Measurements from ENCODE around the gene NBEA.
"Not testable (repeated sequence)": the region's sequence is repeated elsewhere in the genome, so short reads cannot be mapped to it uniquely, and the experiment has no call there.

NBEA gene

DNA sequence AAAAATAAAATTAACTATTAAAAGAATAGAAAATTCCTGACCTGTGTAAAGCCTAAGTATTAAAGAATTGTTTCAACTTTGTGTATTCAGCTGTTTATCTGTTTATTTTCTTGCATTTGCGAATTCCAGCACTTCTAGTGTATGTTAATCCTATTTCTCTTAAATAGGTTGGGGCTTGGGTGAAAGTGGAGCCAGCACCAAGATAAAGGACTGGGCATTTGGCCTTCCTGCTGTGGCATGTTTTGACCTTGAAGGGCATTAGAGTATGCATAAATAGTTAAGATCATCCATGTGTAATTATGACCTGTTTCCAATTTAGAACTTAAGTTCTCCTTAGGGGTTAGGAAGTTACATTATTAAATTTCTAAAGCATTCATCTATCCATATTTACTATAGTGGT lies 151.3 kb downstream of the NBEA start:
- no peak for DNase-seq

DNA sequence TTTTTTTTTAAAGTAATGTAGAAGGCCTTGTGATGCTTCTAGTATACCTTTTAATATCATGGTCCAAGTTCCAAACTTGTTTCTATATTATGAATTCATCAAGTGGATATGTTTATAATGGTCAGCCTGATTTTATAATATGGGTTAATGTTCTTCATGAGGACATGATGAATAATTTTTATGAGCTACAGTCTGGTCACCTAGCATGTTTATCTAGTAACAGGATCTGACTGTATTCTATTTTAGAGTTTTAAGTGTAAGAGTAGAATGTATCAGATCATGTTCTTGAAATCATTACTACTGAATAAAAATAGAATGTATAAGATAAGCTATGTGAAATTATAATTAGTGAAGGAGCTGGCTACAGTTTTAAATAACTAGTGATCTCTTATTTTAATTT lies 164.7 kb downstream of the NBEA start:
- DNase-seq, result not testable (repeated sequence)

GRCh38 chr13:35107535-35107934 lies 165.5 kb downstream of the NBEA start:
- DNase-seq, result no peak

DNA sequence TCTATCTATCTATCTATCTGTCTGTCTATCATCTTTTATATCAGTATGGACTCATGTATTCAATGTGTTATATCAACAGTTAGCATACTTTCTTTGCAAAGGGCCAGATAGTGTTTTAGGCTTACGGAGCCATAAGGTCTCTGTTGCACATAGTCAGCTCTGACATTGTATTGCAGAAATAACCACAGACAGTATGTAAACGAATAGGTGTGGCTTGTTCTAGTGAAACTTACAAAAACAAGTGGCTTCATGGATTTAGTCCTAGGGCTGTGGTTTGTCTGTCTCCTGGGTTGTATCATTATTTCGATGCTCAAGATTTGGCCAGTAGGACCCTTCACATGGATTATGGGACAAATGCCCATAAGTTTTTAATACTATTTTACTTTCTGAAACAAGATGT lies 171.5 kb downstream of the NBEA start:
- DNase-seq, result not testable (repeated sequence)

- DNase-seq, result no peak
These were observed 185.4 kb downstream of the NBEA start for GRCh38 chr13:35127466-35127865.

DNA sequence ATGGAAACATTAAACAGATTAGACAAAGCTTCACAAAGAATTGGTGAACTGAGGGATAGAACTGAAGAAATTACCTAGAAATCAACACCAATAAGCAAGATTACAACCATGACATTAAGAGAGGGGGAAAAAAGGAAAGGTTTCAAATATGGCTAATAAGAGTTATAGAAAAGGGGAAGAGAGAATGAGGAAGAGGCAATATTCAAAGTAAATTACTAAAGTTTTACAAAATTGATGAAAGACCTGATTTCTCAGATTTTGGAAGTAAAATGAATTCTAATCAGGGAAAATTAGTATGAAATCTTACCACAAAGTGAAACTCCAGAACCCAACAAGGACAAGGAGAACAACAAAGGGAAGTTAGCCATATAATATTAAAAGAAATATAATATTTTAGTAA lies 187.4 kb downstream of the NBEA start:
- DNase-seq, result no peak

DNA sequence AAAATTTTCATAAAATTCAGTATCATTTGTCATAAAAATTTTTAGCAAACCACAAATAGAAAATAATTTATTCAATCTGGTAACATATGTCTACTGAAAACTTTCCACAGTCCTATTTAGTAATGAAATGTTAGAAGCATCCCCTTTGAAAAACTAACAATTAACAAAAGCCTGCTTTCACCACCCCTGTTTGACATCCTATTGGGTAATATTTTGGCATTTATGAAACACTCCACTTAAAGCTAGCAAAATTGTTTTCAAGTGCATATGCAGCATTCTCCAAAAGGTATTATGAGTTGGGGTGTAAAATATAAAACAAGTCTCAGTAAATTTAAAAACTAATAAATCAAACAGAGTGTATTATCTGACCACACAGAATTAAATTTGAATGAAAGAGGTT lies 189.4 kb downstream of the NBEA start:
- no peak for DNase-seq

DNA sequence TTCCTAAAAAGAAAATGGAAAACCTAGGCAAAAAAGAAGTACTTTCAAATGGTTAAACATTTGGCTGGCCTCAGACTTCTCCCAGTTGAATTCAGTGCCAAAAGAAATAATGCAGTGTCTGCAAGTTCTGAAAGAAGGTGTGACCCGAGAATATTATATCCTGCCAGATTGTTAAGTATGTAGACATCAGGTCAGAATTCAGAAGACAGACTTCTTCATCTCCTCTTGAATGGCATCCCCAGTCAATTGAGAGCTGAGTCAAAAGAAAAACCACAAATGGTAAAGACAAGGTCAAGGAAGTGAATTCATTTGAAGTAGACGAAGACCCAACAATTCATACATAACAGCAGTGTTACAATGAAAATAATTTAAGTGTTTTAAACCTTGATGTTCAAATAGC lies 194.5 kb downstream of the NBEA start:
- DNase-seq, result no peak

DNA sequence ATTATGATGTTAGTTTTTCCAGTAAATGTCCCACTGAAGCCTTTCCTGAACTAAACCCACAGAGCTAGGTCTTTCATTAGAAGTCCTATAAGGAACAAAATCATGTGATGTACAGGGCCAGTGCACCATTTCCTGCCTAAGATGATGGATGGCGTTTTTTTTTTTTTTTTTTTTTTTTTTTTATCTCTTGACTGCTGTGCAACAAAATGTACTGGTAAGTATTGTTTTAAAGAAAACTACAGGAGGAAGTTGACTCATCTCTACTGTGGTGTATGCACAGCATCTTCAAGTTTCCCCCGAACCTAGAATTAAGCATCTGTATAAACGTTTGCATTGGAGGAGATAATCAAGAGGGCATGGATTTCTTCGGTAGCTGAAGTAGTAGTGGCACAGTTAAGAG lies 197.5 kb downstream of the NBEA start:
- no peak for DNase-seq

- DNase-seq, result no peak
These were observed 198.3 kb downstream of the NBEA start for GRCh38 chr13:35140321-35140720.

- no peak for DNase-seq
These were observed 198.8 kb downstream of the NBEA start for GRCh38 chr13:35140831-35141230.

DNA sequence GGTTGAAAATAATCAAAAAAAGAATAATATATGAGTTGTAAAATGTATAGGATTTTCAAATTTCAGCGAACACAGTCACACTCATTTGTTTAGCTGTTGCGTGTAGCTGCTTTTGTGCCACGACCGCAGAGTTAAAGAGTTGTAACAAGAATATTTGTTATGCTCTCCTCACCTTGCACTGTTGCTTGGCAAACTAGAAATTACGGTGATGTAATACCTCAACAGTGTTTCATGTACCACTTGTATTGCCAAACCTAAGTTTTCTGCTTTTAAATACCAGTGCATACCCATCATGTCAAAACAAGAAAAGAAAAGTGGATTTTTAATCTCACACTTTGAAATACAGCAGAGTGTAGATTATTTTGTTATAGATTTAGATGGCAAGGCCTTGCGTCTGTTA lies 201.1 kb downstream of the NBEA start:
- no peak for DNase-seq

GRCh38 chr13:35144166-35144890 lies 202.3 kb downstream of the NBEA start:
- DNase-seq, result no peak

- DNase-seq, result no peak
These were observed 204.6 kb downstream of the NBEA start for GRCh38 chr13:35146686-35147085.

DNA sequence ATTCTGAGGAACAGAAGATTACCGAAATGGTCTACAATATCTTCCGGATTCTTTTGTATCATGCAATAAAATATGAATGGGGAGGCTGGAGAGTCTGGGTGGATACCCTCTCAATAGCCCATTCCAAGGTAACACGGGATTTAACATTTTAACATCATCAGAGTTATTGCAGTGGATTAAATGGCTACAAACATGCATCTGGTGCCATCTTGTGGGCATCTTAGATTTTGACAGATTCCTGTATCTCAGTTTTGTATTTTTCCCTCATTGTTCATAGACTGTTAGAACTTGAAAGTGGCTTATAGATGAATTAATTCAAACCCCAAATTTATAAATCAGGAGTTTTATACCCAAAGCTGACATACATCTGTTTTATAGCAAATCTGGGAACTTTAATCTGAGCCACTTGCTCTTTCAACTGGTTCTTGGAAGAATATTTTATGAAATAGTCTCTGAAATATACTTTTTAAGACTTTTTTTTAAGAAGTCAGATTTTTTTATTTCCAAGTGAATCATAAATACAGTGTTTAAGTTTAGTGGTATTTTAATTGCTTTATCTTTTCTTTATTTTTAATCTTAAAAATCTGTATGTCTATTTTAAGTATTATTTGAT lies 215.2 kb downstream of the NBEA start:
- no peak for DNase-seq

- DNase-seq, result no peak
These were observed 217.0 kb downstream of the NBEA start for GRCh38 chr13:35159041-35159440.

GRCh38 chr13:35160896-35161295 lies 218.8 kb downstream of the NBEA start:
- no peak for DNase-seq

GRCh38 chr13:35162420-35162819 lies 220.3 kb downstream of the NBEA start:
- no peak for DNase-seq

DNA sequence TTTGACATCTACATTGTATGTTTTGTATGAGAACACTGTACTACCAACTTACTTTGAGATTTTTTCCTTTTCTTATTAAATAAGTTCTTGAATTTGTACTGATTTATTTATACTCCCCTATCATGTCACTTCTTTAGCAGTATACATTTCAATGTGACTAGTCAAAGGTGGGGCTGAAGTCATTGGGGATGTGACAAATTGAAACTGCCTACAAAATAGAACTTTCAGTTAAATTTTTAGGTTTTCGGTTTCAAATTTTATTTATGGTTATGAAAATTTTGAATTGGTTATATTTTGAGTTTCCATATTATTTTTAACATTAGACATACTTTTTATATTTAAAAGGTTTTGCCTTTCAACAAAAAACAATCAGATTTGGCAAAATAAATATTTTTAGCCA lies 221.6 kb downstream of the NBEA start:
- no peak for DNase-seq

- no peak for DNase-seq
These were observed 222.4 kb downstream of the NBEA start for GRCh38 chr13:35164324-35164932.

DNA sequence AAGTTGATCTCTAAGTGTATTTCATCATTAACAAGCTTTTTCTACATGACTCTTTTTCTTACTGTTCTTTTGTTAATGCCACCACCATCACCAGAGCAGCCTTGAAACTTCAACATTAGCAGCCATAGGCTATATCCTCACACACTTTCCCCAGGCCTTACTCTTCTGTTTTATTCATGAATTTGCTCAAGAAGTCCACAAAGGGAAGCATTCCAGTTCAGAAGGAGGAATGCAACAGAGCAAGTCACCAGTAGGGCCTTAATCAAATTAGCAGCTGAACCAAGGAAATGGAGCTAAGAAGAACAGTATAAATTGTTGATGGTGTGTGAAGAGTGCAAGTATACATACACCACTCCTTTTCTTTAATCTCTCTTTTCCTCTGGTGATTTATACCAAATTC lies 223.1 kb downstream of the NBEA start:
- no peak for DNase-seq

- DNase-seq, result no peak
These were observed 237.4 kb downstream of the NBEA start for GRCh38 chr13:35179494-35179893.

DNA sequence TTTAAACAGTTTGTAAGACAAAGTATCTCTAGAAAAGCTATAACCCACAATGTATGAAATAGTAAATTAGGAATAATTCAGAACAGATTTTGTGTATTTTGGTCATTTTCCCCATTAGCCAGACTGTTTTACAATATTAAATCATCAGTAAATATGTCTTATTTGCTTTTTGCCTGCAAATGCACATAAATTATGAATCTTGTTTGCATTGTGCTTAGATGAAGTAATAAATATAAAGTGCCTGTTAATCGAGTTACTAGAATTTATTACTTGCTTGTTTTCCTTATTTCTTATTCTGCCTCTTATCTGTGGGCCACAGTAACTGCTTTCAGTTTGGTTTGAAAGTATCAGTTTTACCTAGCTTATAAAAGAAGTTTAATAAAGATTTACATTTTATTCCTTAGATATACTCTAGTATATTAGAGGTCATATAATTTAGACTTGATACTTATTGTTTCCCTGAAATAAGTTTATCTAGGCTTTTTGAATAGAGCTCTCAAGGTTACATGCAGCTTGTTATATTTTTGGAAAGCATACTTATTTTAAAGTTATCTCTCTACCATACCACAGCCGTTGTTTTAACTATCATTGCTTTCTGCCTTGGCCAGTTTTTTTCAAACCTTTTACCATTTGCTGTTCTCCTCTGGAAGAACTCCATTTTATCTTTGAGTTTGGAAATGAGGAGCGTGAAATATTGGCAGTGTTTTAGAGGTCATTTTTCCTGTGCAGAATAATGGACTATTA lies 238.0 kb downstream of the NBEA start:
- DNase-seq, result no peak

DNA sequence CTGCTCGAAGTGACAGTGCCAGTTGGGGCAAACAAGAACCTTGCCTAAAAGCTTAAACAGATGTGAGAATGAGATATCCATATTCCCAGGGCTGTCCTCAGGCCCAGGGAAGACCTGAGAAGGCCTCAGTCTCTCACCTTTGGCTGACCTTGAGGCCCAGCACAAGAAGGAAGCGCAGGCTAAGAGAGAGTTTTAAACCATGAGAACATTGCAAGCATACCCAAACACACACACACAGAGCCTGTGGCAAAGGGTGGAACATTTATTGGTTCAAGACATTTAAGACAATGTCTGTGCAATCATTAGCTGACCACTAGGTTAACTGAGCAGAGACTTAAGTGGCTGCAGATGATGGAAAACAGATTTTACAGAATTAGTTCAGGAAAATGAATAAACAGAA lies 248.2 kb downstream of the NBEA start:
- no peak for DNase-seq
